Transverse colon (tissue), 4 donors: Measurements from ENCODE around the gene PTGFRN.

Experiments used
- EP300 ChIP-seq: sonication (generic); formaldehyde crosslinking; IDR thresholded peaks from one replicate; pipeline ENCODE4 v1.6.1; 2017; ENCODE audit warnings: antibody characterized with exemption, low read depth
- POLR2A ChIP-seq: fragments of 450-650 bp; IDR thresholded peaks from one replicate; pipeline ENCODE4 v1.6.1; 2016; ENCODE audit warnings: antibody characterized with exemption, mild to moderate bottlenecking, moderate library complexity
- POLR2AphosphoS5 ChIP-seq, 3 donors: sonication (generic); formaldehyde crosslinking; IDR thresholded peaks; one replicate each; pipeline ENCODE4 v1.6.1; 2016; ENCODE audit warnings: antibody characterized with exemption in 3 of 3
- TF ChIP-seq, protein P1 (sequence below), 5 experiments: fragments of 200-600 bp in 3 of 5; fragments of 450-650 bp in 2 of 5; sonication (generic) in 3 of 5; IDR thresholded peaks; 1 replicate in 2 of 5; 2 replicates in 3 of 5; pipeline ENCODE4 v1.5.1; 2016 to 2017; ENCODE audit warnings: antibody characterized with exemption in 5 of 5, inconsistent platforms in 3 of 5, mild to moderate bottlenecking in 2 of 5, moderate library complexity in 1 of 5

DNA sequence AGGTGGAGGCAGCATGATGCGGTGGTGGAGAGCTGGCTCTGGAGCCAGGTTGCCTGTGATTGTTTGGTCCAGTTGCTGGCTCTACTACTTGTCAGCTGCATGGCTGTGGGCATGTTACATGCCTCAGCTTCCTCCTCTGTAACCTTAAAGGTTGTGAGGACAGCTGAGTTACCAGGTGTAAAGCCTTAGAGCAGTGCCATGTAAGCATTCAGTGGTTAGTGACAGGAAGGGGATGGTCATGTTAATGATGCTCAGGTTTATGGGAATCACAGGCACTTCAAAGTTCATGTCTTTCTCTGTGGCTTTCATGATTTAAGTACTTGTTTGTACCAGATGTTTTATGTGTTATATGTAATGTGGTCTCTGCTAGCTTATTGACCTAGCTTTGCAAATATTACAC lies 32.6 kb downstream of the PTGFRN start:
- TF ChIP-seq, protein P1, sequence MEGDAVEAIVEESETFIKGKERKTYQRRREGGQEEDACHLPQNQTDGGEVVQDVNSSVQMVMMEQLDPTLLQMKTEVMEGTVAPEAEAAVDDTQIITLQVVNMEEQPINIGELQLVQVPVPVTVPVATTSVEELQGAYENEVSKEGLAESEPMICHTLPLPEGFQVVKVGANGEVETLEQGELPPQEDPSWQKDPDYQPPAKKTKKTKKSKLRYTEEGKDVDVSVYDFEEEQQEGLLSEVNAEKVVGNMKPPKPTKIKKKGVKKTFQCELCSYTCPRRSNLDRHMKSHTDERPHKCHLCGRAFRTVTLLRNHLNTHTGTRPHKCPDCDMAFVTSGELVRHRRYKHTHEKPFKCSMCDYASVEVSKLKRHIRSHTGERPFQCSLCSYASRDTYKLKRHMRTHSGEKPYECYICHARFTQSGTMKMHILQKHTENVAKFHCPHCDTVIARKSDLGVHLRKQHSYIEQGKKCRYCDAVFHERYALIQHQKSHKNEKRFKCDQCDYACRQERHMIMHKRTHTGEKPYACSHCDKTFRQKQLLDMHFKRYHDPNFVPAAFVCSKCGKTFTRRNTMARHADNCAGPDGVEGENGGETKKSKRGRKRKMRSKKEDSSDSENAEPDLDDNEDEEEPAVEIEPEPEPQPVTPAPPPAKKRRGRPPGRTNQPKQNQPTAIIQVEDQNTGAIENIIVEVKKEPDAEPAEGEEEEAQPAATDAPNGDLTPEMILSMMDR (IDR thresholded peaks at IDR 0.05) = no peak
- TF ChIP-seq POLR2A (no peak), EP300 (no peak), POLR2AphosphoS5 (IDR thresholded peaks at IDR 0.05) (no peak)
